ENCODE data around the gene RNU5D-1. TPM values are rescaled to one million over a fixed set of nuclear protein-coding genes. Genes with fewer than 3 reads are reported as not detected.

Gene RNU5D-1
- total and polyA plus RNA-seq, 2 donors (not counting 1 experiment from before 2014, with no cell fraction given), result not detected

DNA sequence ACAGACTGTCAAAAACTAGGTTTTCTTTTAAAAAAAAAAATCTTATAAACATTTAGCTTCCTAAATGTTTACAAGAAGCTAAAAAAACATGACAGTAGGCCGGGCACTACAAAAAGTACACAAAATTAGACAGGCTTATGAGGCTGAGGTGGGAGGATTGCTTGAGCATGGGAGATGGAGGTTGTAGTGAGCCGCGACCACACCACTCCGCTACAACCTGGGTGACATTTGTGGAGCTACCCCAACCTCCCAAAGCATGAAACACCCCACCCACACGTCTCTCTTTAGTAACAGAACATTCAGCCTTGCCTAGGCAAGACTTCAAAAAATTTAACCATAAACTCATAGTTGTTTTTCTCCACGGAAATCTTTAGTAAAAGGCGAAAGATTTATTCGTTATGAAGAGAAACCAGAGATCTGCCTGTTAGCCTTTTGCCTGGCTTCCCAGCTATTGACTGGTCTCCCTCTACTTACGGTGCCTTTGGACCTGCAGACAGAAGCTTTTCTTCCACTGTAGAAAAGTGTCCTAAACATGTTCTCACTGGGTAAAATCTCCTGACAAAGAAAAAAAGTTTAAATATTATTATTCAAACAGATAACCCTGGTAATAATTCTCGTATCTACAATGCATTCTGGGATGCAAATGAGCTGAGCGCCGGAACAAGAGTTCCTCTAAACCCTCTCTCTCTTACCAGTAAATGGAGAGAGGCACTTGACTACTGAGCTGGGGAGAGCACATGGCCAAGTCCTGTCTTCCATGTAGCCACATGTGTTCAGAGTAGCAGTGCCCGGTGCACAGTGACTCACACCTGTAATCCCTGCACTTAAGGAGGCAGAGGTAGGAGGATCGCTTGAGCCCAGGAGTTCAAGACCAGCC lies 9.2 kb downstream of the RNU5D-1 start:
- Histone ChIP-seq H3K4me2 (replicated peaks; ENCODE audit: low read depth, low read length, poor library complexity, severe bottlenecking) (peak overlapping the region; percentile 49), H2AFZ (ENCODE audit: insufficient read depth, low read depth, low read length, poor library complexity, severe bottlenecking) (peak overlapping the region; percentile 7), H3K9ac (ENCODE audit: low read length) (peak overlapping the region; percentile 46), H3K27ac (ENCODE audit: low read length in 2 of 2) (peak overlapping the region; percentile 88 to 93), H3K27me3 (replicated peaks in 1 of 4; ENCODE audit: control extremely low read depth in 1 of 4, control insufficient read depth in 3 of 4, insufficient read depth in 4 of 4, low read length in 3 of 4) (no peaks in the 10 kb centered on the region), H3K9me3 (ENCODE audit: control extremely low read depth in 1 of 3, control insufficient read depth in 2 of 3, insufficient read depth in 1 of 3, low read length in 2 of 3) (peaks cover 0 to 6% (median 0%) of the 10 kb centered on the region in 3 donors), H3K36me3 (replicated peaks in 1 of 2; ENCODE audit: control extremely low read depth in 1 of 2, control insufficient read depth in 1 of 2, extremely low read depth in 1 of 2, insufficient read depth in 2 of 2, low read length in 1 of 2) (no peaks in the 10 kb centered on the region), H3K4me3 (ENCODE audit: control extremely low read depth in 1 of 5, extremely low read depth in 1 of 5, insufficient read depth in 1 of 5, low read depth in 2 of 5, low read length in 4 of 5) (peak overlapping the region in 3 of 5 experiments; percentile 8 to 21 (median 15)), H3K4me1 (ENCODE audit: control insufficient read depth in 2 of 2, insufficient read depth in 2 of 2, low read length in 2 of 2) (peaks cover 43 to 48% of the 10 kb centered on the region in 2 donors), H4K20me1 (ENCODE audit: control insufficient read depth, insufficient read depth, low read length, poor library complexity, severe bottlenecking) (no peaks in the 10 kb centered on the region), H3K79me2 (ENCODE audit: control insufficient read depth, insufficient read depth, low read length) (no peaks in the 10 kb centered on the region)
- peak; percentile 80 for ATAC-seq (ENCODE audit: low read depth)
- ChIA-PET CTCF (interaction anchor here (0.7 to 14.7 kb wide), 18 partner anchors 8 to 580 kb away, joined by 3 to 196 read pairs (median 6); partner anchors contain the start of genes EIF2B3, RNU5D-1, RPS8 and UROD), POLR2A (interaction anchor here (0.7 to 4.3 kb wide), 21 partner anchors 9 to 769 kb away, joined by 3 to 50 read pairs (median 8); partner anchors contain the start of genes ARMH1, BTBD19, DYNLT4 and EIF2B3)
- Mint-ChIP-seq H3K4me3 (peak overlapping the region; percentile 78), H3K4me1 (peaks cover 62% of the 10 kb centered on the region), H3K27ac (peak overlapping the region; percentile 99), H3K27me3 (no peaks in the 10 kb centered on the region), H3K9me3 (ENCODE audit: insufficient read depth) (no peaks in the 10 kb centered on the region)
- peak; percentile 91 for DNase-seq
- 8% methylated on average over 2 of the region's 14 CpGs for WGBS (ENCODE audit: insufficient coverage)
- intact Hi-C loops (cut with micrococcal nuclease), result loop anchor here (1.0 to 5.0 kb wide), 4 partner anchors 8 to 49 kb away; partner anchors contain the start of genes ARMH1, KIF2C and TMEM53
- no peak for TF ChIP-seq EZH2 (IDR thresholded peaks at IDR 0.05; ENCODE audit: borderline replicate concordance, insufficient read depth, low read depth, low read length, poor library complexity, severe bottlenecking)
- TF ChIP-seq, protein P1, sequence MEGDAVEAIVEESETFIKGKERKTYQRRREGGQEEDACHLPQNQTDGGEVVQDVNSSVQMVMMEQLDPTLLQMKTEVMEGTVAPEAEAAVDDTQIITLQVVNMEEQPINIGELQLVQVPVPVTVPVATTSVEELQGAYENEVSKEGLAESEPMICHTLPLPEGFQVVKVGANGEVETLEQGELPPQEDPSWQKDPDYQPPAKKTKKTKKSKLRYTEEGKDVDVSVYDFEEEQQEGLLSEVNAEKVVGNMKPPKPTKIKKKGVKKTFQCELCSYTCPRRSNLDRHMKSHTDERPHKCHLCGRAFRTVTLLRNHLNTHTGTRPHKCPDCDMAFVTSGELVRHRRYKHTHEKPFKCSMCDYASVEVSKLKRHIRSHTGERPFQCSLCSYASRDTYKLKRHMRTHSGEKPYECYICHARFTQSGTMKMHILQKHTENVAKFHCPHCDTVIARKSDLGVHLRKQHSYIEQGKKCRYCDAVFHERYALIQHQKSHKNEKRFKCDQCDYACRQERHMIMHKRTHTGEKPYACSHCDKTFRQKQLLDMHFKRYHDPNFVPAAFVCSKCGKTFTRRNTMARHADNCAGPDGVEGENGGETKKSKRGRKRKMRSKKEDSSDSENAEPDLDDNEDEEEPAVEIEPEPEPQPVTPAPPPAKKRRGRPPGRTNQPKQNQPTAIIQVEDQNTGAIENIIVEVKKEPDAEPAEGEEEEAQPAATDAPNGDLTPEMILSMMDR (IDR thresholded peaks at IDR 0.05), result no peak
